Central memory CD8-positive, alpha-beta T cell (primary cell): ENCODE results near the gene ESAM.
A peak's percentile ranks its signal among the peaks of the same experiment; 100 is the strongest.

Experiments
- ATAC-seq: fragments of 150-1000 bp; cut with Tn5 transposase; replicated peaks from 2 replicates; pipeline ENCODE4 v1.10.0; 2022; ENCODE audit warnings: mild to moderate bottlenecking, moderate FRiP score, moderate number of reproducible peaks; ENCODE audit not compliant: poor library complexity, severe bottlenecking; ENCODE audit errors: extremely low read depth
- DNase-seq, 2 donors: peaks; one replicate each; pipeline ENCODE4 v3.0.0; 2021; ENCODE audit warnings: low spot score in 2 of 2
- H3K27ac Mint-ChIP-seq: one replicate; pipeline ENCODE4 v1.8.0; 2022; ENCODE audit warnings: low read depth, mild to moderate bottlenecking, moderate library complexity, mixed read lengths
- H3K27me3 Mint-ChIP-seq: one replicate; pipeline ENCODE4 v1.8.0; 2022; ENCODE audit warnings: mixed read lengths
- H3K36me3 Mint-ChIP-seq: one replicate; pipeline ENCODE4 v1.8.0; 2022; ENCODE audit warnings: mild to moderate bottlenecking, moderate library complexity, mixed read lengths; ENCODE audit not compliant: insufficient read depth
- H3K4me1 Mint-ChIP-seq: one replicate; pipeline ENCODE4 v1.8.0; 2022; ENCODE audit warnings: mixed read lengths
- H3K4me3 Mint-ChIP-seq: one replicate; pipeline ENCODE4 v1.8.0; 2022; ENCODE audit warnings: mild to moderate bottlenecking, moderate library complexity, mixed read lengths
- H3K9me3 Mint-ChIP-seq: one replicate; pipeline ENCODE4 v1.8.0; 2022; ENCODE audit warnings: mixed read lengths

ESAM gene

DNA sequence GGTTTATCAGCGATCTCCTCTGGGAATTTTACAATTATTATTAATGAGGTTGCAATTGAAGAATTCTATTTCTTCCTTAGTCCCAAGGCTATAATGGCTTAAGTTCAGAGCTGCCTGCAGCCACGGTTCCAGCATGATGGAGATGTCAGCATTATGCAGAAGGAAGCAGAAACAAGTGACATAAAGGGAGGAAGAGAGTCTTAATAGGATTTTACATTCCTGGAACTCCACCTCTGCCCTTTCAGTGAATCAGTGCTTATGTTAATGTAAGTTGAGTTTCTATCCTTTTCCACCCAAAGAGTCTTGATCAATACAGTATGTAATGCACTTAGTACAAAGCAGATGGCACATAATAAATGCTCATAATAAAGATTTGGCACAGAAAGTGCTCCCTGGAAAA is 34.0 kb downstream of the ESAM start:
- no peak overlapping the region for H3K4me3 Mint-ChIP-seq
- peaks cover 12% of the 10 kb centered on the region for H3K4me1 Mint-ChIP-seq
- no peaks in the 10 kb centered on the region for H3K36me3 Mint-ChIP-seq
- DNase-seq (no peak), ATAC-seq (no peak)
- peaks cover 32% of the 10 kb centered on the region for H3K27me3 Mint-ChIP-seq
- H3K9me3 Mint-ChIP-seq = no peaks in the 10 kb centered on the region
- no peak overlapping the region for H3K27ac Mint-ChIP-seq

DNA sequence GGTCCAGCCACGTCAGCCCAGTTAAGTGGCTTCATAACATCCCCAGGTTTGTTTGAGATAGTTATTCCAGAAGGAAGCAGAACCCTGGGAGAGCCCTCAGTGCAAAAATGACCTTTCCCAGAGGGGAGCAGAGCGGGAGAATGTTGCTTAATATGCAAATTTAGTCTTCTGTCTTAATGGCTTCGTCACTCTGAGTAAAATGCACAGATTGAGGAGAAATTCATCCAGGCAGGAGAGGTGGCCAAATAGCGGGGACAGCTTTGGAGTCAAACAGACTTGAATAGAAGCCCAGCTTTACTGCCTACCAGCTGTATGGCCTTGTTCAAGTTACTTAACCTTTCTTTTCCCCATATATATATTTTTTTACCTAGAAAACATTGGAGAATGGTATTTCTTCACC is 34.6 kb downstream of the ESAM start:
- Mint-ChIP-seq H3K9me3 (no peaks in the 10 kb centered on the region), H3K4me1 (peaks cover 12% of the 10 kb centered on the region), H3K4me3 (no peak overlapping the region), H3K27ac (no peak overlapping the region), H3K27me3 (peaks cover 39% of the 10 kb centered on the region), H3K36me3 (no peaks in the 10 kb centered on the region)
- ATAC-seq = no peak
- DNase-seq = no peak

GRCh38 chr11:124725719-124726105 is 36.4 kb downstream of the ESAM start:
- DNase-seq (no peak), ATAC-seq (no peak)
- H3K27me3 Mint-ChIP-seq = peaks cover 56% of the 10 kb centered on the region
- no peaks in the 10 kb centered on the region for H3K9me3 Mint-ChIP-seq
- peaks cover 12% of the 10 kb centered on the region for H3K4me1 Mint-ChIP-seq
- H3K27ac Mint-ChIP-seq = no peak overlapping the region
- no peaks in the 10 kb centered on the region for H3K36me3 Mint-ChIP-seq
- H3K4me3 Mint-ChIP-seq = no peak overlapping the region

GRCh38 chr11:124724979-124725718 is 36.9 kb downstream of the ESAM start:
- no peak overlapping the region for H3K27ac Mint-ChIP-seq
- H3K4me3 Mint-ChIP-seq = no peak overlapping the region
- H3K9me3 Mint-ChIP-seq = no peaks in the 10 kb centered on the region
- H3K27me3 Mint-ChIP-seq = peaks cover 58% of the 10 kb centered on the region
- peaks cover 12% of the 10 kb centered on the region for H3K4me1 Mint-ChIP-seq
- DNase-seq (no peak), ATAC-seq (no peak)
- no peaks in the 10 kb centered on the region for H3K36me3 Mint-ChIP-seq

- Mint-ChIP-seq H3K27me3 (peaks cover 82% of the 10 kb centered on the region), H3K4me3 (no peak overlapping the region), H3K4me1 (peaks cover 27% of the 10 kb centered on the region), H3K9me3 (no peaks in the 10 kb centered on the region), H3K36me3 (no peaks in the 10 kb centered on the region), H3K27ac (no peak overlapping the region)
- DNase-seq (no peak), ATAC-seq (no peak)
Measured at GRCh38 chr11:124722176-124722575, 39.9 kb downstream of the ESAM start.

DNA sequence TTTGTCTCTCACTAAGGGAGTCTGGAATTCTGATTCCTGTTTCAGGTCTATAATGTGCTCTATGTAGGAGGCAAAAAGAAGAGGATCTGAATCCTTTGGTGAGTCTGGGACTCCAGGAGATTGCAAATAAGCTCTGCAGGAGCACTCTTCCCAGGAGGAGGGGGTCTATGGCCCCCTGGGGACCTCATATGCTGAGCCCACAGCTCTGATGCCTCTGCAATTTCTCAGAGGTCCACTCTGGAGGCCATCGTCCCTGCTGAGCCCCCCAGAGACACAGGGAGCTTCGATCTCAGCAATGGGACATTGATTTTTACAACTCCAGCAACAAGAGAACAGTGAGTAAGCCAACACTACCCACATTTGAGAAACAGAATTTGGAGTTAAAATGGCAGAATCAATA is 42.6 kb downstream of the ESAM start:
- ATAC-seq (no peak), DNase-seq (no peak)
- Mint-ChIP-seq H3K27ac (no peak overlapping the region), H3K4me3 (no peak overlapping the region), H3K36me3 (peaks cover 2% of the 10 kb centered on the region), H3K27me3 (peaks cover 89% of the 10 kb centered on the region), H3K4me1 (peaks cover 14% of the 10 kb centered on the region), H3K9me3 (no peaks in the 10 kb centered on the region)

DNA sequence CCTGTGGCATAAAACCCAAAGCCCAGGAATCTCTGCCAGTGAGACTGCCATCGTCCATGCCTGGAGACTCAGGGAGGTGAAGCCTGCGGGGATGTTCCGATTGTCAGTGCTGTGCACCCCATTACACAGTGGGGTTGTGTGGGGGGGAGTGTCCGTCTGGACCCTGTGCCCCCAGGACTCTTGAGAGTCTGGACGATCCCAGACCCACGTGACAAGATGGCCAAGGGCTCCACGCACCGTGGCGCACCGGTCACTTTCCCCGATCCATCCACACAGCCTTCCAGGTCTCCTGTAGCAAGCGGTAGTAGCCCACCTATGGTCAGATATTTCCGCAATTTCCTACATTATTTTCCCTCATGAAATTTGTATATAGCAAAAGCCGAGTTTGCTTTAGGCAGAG is 43.3 kb downstream of the ESAM start:
- Mint-ChIP-seq H3K36me3 (peaks cover 2% of the 10 kb centered on the region), H3K27me3 (peaks cover 90% of the 10 kb centered on the region), H3K4me1 (peaks cover 14% of the 10 kb centered on the region), H3K27ac (no peak overlapping the region), H3K4me3 (peak overlapping the region; percentile 72), H3K9me3 (no peaks in the 10 kb centered on the region)
- DNase-seq (no peak), ATAC-seq (no peak)

DNA sequence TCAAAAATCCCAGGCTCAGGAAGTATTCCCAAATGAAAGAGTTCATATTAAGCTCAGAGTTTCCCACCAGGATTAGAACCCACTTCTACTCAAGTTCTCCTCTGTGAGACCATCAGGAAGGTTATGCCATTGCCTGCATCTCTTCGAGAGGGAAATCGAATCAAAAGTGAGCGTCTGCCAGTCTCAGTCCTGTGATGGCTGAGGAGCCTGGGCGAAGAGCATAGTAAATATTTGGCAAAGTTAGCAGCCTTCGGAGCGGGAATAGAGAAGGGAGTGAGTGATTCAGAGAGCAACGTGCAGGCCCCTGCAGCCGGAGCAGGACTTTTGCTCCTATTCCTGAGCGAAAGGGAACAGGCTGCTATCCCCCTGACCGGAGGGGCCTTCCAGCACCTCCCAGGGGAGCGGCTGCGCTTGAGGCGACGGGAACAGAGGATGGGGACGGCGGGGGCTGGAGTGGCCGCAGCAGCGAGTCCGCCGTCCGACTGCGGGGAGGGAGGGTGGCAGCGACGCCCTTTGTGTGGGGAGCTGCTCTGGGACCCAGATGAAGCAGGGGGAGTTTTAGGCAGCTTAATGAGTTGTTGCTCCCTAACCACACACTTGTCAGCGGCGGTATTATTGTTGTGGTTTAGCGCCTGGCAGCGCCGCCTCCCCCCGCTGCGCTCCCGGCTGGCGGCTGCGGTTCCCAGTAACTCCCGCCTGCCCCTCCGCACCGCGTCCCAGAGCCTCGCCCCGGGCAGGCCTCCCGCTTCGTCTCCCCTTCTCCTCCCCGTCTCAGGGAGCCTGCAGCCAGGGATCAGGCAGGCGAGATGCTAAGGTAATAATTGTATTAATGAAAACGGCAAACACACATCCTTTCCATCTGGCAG is 44.1 kb downstream of the ESAM start:
- H3K36me3 Mint-ChIP-seq = peaks cover 2% of the 10 kb centered on the region
- DNase-seq (no peak), ATAC-seq (peak; percentile 69)
- peaks cover 14% of the 10 kb centered on the region for H3K4me1 Mint-ChIP-seq
- H3K9me3 Mint-ChIP-seq = no peaks in the 10 kb centered on the region
- no peak overlapping the region for H3K27ac Mint-ChIP-seq
- H3K4me3 Mint-ChIP-seq = peak overlapping the region; percentile 72
- peaks cover 86% of the 10 kb centered on the region for H3K27me3 Mint-ChIP-seq

- Mint-ChIP-seq H3K9me3 (no peaks in the 10 kb centered on the region), H3K27me3 (peaks cover 83% of the 10 kb centered on the region), H3K4me1 (peaks cover 14% of the 10 kb centered on the region), H3K27ac (no peak overlapping the region), H3K4me3 (peak overlapping the region; percentile 72), H3K36me3 (peaks cover 2% of the 10 kb centered on the region)
- ATAC-seq (no peak), DNase-seq (no peak)
Measured at GRCh38 chr11:124717421-124717785, 44.7 kb downstream of the ESAM start.

GRCh38 chr11:124716591-124716990 is 45.5 kb downstream of the ESAM start:
- no peak overlapping the region for H3K4me3 Mint-ChIP-seq
- no peak for DNase-seq

DNA sequence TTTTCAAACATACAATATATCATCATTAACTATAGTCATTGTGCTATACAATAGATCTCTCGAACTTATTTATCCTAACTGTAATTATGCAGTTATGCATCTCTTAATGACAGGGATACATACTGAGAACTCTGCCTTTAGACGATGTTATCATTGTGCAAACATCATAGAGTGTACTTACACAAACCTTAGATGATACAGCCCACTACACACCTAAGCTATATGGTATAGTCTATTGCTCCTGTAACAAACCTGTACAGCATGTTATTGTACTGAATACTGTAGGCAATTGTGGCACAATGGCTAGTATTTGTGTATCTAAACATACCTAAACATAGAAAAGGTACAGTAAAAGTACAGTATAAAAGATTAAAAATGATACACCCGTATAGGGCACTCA is 49.7 kb downstream of the ESAM start:
- ATAC-seq = no peak
- H3K27me3 Mint-ChIP-seq = peaks cover 82% of the 10 kb centered on the region
- peaks cover 2% of the 10 kb centered on the region for H3K4me1 Mint-ChIP-seq

More at GRCh38 chr11:124716591-124716990, 45.5 kb downstream of the ESAM start:
- no peaks in the 10 kb centered on the region for H3K9me3 Mint-ChIP-seq
- H3K36me3 Mint-ChIP-seq = peaks cover 2% of the 10 kb centered on the region
- peaks cover 83% of the 10 kb centered on the region for H3K27me3 Mint-ChIP-seq
- no peak overlapping the region for H3K27ac Mint-ChIP-seq
- peaks cover 14% of the 10 kb centered on the region for H3K4me1 Mint-ChIP-seq
- no peak for ATAC-seq

DNA sequence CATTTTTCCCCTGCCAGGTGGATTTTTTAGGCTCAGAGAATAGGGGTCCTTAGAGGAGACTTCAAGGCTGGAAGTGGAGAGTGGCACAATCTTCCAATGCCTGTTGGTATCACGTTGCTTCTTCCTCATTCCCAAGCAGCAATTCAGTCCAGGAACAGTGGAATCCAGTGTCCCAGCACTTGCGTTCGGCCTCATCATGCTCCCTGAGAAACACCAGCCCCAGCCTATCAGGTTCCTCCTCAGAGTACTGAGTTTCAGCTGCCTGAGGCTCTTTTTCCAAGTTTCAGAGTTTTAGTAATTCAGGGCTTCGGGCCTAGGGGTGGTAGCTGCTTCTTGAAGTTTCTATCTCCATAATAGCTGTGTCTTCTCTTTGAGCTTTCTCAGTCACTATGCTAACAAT is 54.3 kb downstream of the ESAM start:
- Mint-ChIP-seq H3K27ac (no peak overlapping the region), H3K27me3 (peaks cover 63% of the 10 kb centered on the region), H3K4me3 (no peak overlapping the region), H3K4me1 (no peaks in the 10 kb centered on the region), H3K36me3 (no peaks in the 10 kb centered on the region), H3K9me3 (no peaks in the 10 kb centered on the region)
- no peak for DNase-seq
- no peak for ATAC-seq

More for the DNA sequence above, 49.7 kb downstream of the ESAM start:
- H3K27ac Mint-ChIP-seq = no peak overlapping the region
- DNase-seq = no peak
- peaks cover 2% of the 10 kb centered on the region for H3K36me3 Mint-ChIP-seq
- no peaks in the 10 kb centered on the region for H3K9me3 Mint-ChIP-seq
- no peak overlapping the region for H3K4me3 Mint-ChIP-seq
